ENCODE data around the gene CRIM1.
"Not testable (repeated sequence)": the region's sequence is repeated elsewhere in the genome, so short reads cannot be mapped to it uniquely, and the experiment has no call there.

The CRIM1 gene

GRCh38 chr2:36355151-36355889 lies at the start of gene CRIM1:
CRIM1 (plus strand) TSS chr2:36355778; CDS start chr2:36356293, 515 bp downstream.
- FAIRE-seq: no peak

DNA sequence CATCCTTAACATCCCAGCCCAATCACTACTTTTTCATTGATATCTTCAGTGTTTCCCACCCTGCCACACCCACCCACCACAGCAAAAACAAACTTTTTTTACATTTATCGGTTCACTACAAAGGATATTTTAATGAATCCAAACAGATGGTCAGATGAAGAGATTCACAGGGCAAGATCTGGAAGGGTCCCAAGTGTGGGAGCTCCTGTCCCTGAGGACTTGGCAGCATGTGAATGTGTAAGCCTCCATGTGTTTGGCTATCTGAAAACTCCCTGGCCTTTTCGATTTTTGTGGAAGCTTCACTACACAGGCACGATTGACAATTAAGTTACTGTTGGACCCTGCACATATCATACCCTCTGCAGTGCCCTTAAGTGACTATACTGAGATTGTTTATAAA lies 48.1 kb upstream of the CRIM1 start:
- FAIRE-seq: no peak

DNA sequence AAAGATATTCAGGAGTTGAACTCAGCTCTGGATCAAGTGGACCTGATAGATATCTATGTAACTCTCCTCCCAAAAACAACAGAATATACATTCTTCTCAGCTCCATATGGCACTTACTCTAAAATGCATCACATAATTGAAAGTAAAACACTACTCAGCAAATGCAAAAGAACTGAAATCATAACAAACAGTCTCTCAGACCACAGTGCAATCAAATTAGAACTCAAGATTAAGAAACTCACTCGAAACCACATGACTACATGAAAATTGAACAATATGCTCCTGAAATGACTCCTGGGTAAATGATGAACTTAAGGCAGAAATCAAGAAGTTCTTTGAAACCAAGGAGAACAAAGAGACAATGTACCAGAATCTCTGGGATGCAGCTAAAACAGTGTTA lies 45.1 kb upstream of the CRIM1 start:
- not testable (repeated sequence) for FAIRE-seq

DNA sequence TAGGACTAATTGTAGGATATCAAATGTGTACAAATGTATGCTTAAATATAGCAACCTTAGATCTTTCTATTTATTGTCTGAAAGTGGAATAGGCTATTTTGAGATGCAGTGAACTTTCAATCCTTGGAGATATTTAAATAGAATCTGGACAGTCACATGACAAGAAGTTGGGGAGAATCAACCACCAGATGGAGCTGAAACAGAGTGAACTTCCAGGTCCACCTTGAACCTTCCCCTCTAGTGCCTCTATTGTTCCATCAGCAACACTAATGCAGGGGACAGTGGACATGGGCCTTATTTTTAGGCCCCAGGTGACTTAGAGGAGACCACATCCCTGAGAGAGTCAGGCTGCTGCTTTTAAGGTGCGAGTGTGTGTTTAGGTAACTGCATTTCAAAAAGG lies 37.0 kb upstream of the CRIM1 start:
- FAIRE-seq: no peak

- FAIRE-seq: no peak
Measured at GRCh38 chr2:36322108-36322507, 33.5 kb upstream of the CRIM1 start.

GRCh38 chr2:36326286-36326685 lies 29.3 kb upstream of the CRIM1 start:
- FAIRE-seq: no peak

DNA sequence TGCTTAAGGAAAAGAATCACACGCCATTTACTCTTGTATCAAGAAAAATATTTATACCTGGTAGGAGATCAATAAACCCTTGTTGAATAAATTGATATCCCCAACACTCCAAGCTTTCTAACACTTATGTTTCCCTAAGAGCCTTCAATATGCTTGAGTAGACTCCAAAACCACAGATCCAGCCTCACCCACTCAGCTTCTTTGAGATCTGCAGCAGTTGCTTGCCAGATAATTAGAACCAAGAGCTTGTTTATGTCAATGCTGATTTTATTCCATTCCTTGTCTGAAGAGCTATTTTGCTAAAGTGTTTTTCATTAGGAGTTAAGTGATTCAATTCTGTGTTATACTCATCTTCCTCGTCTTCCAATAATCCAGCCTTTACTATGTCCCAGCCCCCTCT lies 26.3 kb upstream of the CRIM1 start:
- FAIRE-seq: no peak

GRCh38 chr2:36329746-36330472 lies 25.7 kb upstream of the CRIM1 start:
- FAIRE-seq: no peak

DNA sequence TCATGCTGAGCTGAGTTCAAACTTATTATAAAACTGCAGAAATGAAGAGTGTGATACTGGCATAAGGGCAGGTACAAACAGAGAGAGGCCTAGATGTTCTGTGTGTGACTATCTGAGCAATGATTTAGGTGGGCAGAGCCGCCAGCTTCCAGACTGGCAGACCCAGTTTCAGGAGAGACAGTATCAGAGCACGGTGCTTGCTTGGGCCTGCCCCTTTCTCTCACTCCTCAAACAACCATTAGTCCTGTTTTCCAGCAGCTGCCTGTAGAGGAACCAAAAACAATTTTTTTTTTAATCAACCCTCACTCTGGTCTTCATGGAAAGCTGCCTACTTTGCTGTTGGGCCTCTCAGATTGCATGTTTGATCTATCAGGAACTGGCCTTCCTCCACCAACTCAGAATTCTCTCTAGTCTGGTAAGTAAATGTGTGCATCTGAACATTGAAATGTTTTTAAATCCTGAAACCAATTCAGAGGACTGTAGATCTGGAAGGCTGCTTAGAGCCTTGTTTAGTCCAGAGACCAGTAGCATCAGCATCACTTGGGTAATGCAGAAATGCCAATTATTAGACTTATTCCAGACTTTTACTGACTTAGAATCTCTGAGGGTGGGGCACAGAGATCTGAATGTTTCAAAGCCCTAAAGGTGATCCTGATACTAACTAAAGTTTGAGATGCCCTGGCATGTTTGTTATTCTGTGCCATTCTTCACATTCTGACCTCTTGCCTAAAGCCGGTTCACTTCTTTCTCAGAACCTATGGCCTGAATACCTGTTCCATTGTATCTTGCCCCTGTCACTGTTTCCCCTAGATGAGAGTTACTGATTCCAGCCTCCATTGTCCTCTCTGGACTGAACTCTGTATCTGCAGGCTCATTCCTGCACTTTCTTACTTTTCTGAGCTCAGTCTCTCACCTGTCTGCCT lies 24.8 kb upstream of the CRIM1 start:
- no peak for FAIRE-seq

DNA sequence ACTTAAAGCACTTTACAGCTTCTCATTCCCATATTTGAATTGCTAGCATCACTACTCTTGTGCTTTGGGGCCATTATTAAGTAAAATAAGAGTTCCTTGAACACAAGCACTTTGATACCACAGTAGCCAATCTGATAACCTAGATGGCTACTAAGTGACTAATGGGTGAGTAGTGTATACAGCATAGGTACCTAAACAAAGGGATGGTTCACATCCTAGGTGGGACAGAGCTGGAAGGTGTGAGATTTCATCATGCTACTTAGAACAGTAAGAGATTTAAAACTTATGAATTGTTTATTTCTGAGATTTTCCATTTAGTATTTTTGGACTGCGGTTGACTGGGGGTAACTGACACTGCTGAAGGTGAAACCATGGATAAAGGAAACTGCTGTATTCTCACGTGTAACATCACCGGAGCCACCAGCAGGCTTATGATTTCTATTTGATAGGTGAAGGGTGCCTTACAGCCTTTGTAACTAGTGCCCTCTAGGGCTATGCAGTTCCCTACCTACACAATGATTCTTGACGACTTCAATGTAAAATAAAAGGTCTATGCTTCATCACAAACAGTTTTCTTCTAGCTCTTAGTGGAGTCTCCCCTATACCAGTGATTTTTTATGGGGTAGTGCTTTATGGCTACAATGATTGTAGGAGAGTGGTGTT lies 22.1 kb upstream of the CRIM1 start:
- no peak for FAIRE-seq

GRCh38 chr2:36335597-36335996 lies 20.0 kb upstream of the CRIM1 start:
- no peak for FAIRE-seq

DNA sequence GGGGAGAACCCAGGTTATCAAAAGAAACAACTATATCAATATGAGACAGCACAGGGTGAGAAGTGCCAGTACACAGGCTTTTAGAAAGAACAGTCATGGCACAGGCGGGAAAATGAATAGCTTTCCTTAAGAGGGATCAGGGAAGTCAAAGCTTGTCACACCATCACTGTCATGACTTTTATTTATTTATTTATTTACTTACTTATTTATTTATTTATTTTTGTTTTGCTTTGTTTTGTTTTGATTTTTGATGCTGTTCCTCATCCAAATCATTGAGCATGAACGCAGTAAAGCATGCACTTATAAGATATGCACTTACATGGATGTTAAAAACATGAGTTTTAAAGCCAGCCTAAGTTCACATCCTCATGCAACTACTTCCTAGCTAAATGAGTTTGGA lies 19.3 kb upstream of the CRIM1 start:
- FAIRE-seq: no peak

- FAIRE-seq: no peak
Measured at GRCh38 chr2:36337354-36337753, 18.2 kb upstream of the CRIM1 start.

- no peak for FAIRE-seq
Measured at GRCh38 chr2:36338124-36338826, 17.3 kb upstream of the CRIM1 start.

- no peak for FAIRE-seq
Measured at GRCh38 chr2:36338827-36339145, 16.8 kb upstream of the CRIM1 start.

DNA sequence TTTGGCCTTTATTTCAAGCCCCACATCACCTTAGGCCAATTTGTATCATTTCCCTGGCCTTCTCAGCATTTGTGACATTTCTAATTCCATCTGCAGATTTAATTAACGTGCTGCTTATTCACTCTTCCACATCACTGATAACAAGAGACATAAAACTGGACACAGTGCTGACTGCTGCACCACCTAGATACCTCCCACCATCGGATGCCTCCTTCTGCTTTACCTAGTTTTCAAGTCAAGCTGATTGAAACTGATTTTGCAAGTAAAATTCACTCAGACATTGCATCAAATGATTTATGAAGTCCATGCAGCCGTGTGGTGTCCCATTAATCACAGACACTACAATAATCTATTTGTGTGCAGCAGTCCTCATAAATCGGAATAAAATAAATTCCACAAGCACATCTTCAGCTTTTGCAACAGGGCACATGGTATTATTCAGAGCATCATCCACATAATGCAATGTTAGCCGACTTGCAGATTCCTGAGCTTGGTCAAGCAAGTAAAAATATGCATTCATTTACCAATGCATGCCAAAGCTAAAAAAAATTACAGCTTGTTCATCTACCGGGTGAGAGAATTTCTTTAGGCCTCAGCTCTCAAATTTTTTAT lies 15.9 kb upstream of the CRIM1 start:
- FAIRE-seq: no peak

DNA sequence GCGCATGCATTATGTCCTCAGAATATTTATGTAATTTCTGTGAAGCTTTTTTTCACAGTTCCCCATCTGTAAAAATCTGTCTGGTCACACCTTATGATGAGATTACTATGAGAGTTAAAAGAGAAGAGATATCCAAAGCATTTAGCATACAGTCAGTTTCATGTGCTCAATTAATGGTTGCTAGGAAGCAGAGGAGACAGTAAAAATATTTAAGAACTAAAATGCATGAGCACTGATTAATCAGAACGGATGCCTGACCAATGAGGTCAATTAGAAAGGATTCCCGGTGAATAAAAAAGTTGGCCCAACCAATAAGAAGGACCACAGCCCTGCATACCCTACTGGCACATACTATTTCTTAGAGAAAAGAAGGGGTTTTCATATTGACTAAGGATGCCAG lies 12.0 kb upstream of the CRIM1 start:
- no peak for FAIRE-seq

GRCh38 chr2:36348721-36349120 lies 6.9 kb upstream of the CRIM1 start:
- no peak for FAIRE-seq

- FAIRE-seq: no peak
Measured at GRCh38 chr2:36351291-36351690, 4.3 kb upstream of the CRIM1 start.

GRCh38 chr2:36351736-36352349 lies 3.7 kb upstream of the CRIM1 start:
- no peak for FAIRE-seq

- FAIRE-seq: no peak
Measured at GRCh38 chr2:36352701-36353100, 2.9 kb upstream of the CRIM1 start.

DNA sequence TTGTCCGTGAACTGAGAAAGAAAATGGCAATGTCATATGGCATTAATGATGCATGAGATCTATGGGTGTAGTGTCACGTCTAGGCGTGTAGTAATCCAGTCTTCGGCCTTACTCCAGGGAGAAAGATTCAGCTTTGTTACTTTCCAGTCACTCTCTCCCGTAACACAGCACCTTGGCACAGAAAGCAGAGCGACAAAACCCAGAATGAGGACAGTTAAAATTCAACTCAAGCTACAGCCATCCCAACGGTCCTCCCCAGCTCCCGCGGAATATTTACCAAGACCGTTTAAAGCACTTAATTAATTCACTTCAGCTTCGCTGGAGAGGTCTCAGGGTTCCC lies 797 bp upstream of the CRIM1 start:
- FAIRE-seq: no peak
